Non-pigmented ciliary epithelial cell (primary cell): ENCODE data around the gene CASP7.

ENCODE experiments used
- DNase-seq: peaks from one replicate; pipeline ENCODE4 v3.0.0-alpha.2; 2010; ENCODE audit warnings: low read depth

Gene CASP7

GRCh38 chr10:113712755-113713639, 33.3 kb downstream of the CASP7 start:
- DNase-seq: no peak

- DNase-seq: no peak
Observed at GRCh38 chr10:113713640-113713982, 33.9 kb downstream of the CASP7 start.

- DNase-seq: no peak
Observed at GRCh38 chr10:113716109-113716910, 36.6 kb downstream of the CASP7 start.

GRCh38 chr10:113718969-113719822, 39.5 kb downstream of the CASP7 start:
- no peak for DNase-seq

- DNase-seq: no peak
Observed at GRCh38 chr10:113720386-113720785, 40.7 kb downstream of the CASP7 start.

- no peak for DNase-seq
Observed at GRCh38 chr10:113732160-113732881, 52.6 kb downstream of the CASP7 start.

- DNase-seq: no peak
Observed at GRCh38 chr10:113732966-113733365, 53.3 kb downstream of the CASP7 start.

GRCh38 chr10:113733635-113734034, 53.9 kb downstream of the CASP7 start:
- DNase-seq: no peak

GRCh38 chr10:113735913-113736312, 56.2 kb downstream of the CASP7 start:
- DNase-seq: no peak

GRCh38 chr10:113736576-113736975, 56.9 kb downstream of the CASP7 start:
- no peak for DNase-seq

GRCh38 chr10:113739031-113739430, 59.3 kb downstream of the CASP7 start:
- no peak for DNase-seq

GRCh38 chr10:113739577-113739976, 59.9 kb downstream of the CASP7 start:
- no peak for DNase-seq

GRCh38 chr10:113740850-113741249, 61.1 kb downstream of the CASP7 start:
- no peak for DNase-seq

- DNase-seq: no peak
Observed at GRCh38 chr10:113742466-113742865, 62.8 kb downstream of the CASP7 start.

- no peak for DNase-seq
Observed at GRCh38 chr10:113743594-113743993, 63.9 kb downstream of the CASP7 start.

GRCh38 chr10:113745374-113745773, 65.7 kb downstream of the CASP7 start:
- DNase-seq: no peak

- DNase-seq: peak; percentile 22
Observed at GRCh38 chr10:113746217-113746957, 66.7 kb downstream of the CASP7 start.

GRCh38 chr10:113751181-113751732, 71.5 kb downstream of the CASP7 start, which contains the start of gene PLEKHS1:
TSS of gene PLEKHS1 (plus strand) at chr10:113751682. CDS start at chr10:113755278, 3,596 bp downstream.
- DNase-seq: no peak

GRCh38 chr10:113752553-113752952, 72.8 kb downstream of the CASP7 start:
- no peak for DNase-seq

- no peak for DNase-seq
Observed at GRCh38 chr10:113753020-113753692, 73.4 kb downstream of the CASP7 start.
